Stimulated activated CD4-positive, alpha-beta T cell treated with anti-CD3 and anti-CD28 coated beads, Interleukin-1b, Interleukin-23, amount 100 ng/mL, for 4 hours (primary cell): ENCODE data around the gene GFER.

Experiments used
- DNase-seq, 2 donors: peaks; one replicate each; pipeline ENCODE4 v3.0.0-alpha.2; 2020; ENCODE audit warnings: low read depth in 2 of 2

GFER gene

GRCh38 chr16:1974157-1975070 is 9.6 kb upstream of the GFER start:
- no peak for DNase-seq

GRCh38 chr16:1975432-1976215 is 8.4 kb upstream of the GFER start:
- DNase-seq: no peak

- no peak for DNase-seq
Observed at GRCh38 chr16:1976216-1976520, 7.8 kb upstream of the GFER start.

GRCh38 chr16:1976951-1977874 is 6.8 kb upstream of the GFER start:
- DNase-seq: no peak

GRCh38 chr16:1977875-1978268 is 6.1 kb upstream of the GFER start:
- no peak for DNase-seq

- DNase-seq: no peak
Observed at GRCh38 chr16:1978476-1979120, 5.4 kb upstream of the GFER start.

GRCh38 chr16:1979271-1980029 is 4.5 kb upstream of the GFER start:
- peak in 1 of 2 donors; percentile 39 for DNase-seq

- DNase-seq: no peak
Observed at GRCh38 chr16:1980030-1980769, 3.8 kb upstream of the GFER start.

GRCh38 chr16:1980770-1981087 is 3.3 kb upstream of the GFER start:
- DNase-seq: no peak

- DNase-seq: no peak
Observed at GRCh38 chr16:1981398-1981836, 2.6 kb upstream of the GFER start, which contains the start of gene NOXO1. TSS of gene NOXO1 (minus strand) at chr16:1981469. CDS start at chr16:1981179, 290 bp downstream.

- no peak for DNase-seq
Observed at GRCh38 chr16:1982013-1982433, 2.0 kb upstream of the GFER start.

GRCh38 chr16:1982991-1983543 is 926 bp upstream of the GFER start:
- no peak for DNase-seq

GRCh38 chr16:1984347-1985225 is 593 bp downstream of the GFER start:
- no peak for DNase-seq

- no peak for DNase-seq
Observed at GRCh38 chr16:1985466-1986150, 1.6 kb downstream of the GFER start.

GRCh38 chr16:1987198-1987597 is 3.2 kb downstream of the GFER start:
- no peak for DNase-seq

- DNase-seq: no peak
Observed at GRCh38 chr16:1989209-1990100, 5.5 kb downstream of the GFER start, which contains the start of gene SYNGR3. TSS of gene SYNGR3 (plus strand) at chr16:1989970. CDS start at chr16:1990103, 133 bp downstream.

- no peak for DNase-seq
Observed at GRCh38 chr16:1990101-1990350, 6.0 kb downstream of the GFER start.
